Epithelial cell of esophagus (primary cell): ENCODE results near the gene LMX1B.
"Not testable (repeated sequence)": the region's sequence is repeated elsewhere in the genome, so short reads cannot be mapped to it uniquely, and the experiment has no call there.

Source experiments
- DNase-seq: peaks from one replicate; pipeline ENCODE4 v3.0.0; 2010; ENCODE audit warnings: low read depth
- H3K4me3 ChIP-seq: 2 replicates; pipeline ENCODE4 v1.5.1; 2011; ENCODE audit warnings: mild to moderate bottlenecking, low read length, control low read depth
- CTCF ChIP-seq: IDR thresholded peaks from 2 replicates; pipeline ENCODE4 v1.5.1; 2011; ENCODE audit warnings: low read depth, mild to moderate bottlenecking, low read length, control low read depth, inconsistent platforms; ENCODE audit not compliant: insufficient read depth; ENCODE audit errors: missing control alignments

The LMX1B gene

GRCh38 chr9:126705767-126706697, 92.3 kb downstream of the LMX1B start:
- peak; percentile 83 for TF ChIP-seq CTCF
- peak overlapping the region; percentile 30 for H3K4me3 ChIP-seq
- peak; percentile 72 for DNase-seq

- TF ChIP-seq CTCF: no peak
- DNase-seq: no peak
- H3K4me3 ChIP-seq: no peak overlapping the region
Observed at GRCh38 chr9:126706698-126707053, 92.9 kb downstream of the LMX1B start.

GRCh38 chr9:126707083-126707482, 93.4 kb downstream of the LMX1B start:
- H3K4me3 ChIP-seq: no peak overlapping the region
- no peak for DNase-seq

GRCh38 chr9:126707712-126708111, 94.0 kb downstream of the LMX1B start:
- DNase-seq, H3K4me3 ChIP-seq: not testable (repeated sequence)

More at GRCh38 chr9:126707083-126707482, 93.4 kb downstream of the LMX1B start:
- TF ChIP-seq CTCF: no peak

GRCh38 chr9:126708178-126708577, 94.5 kb downstream of the LMX1B start:
- DNase-seq: no peak
- H3K4me3 ChIP-seq: no peak overlapping the region
- no peak for TF ChIP-seq CTCF

- TF ChIP-seq CTCF: no peak
- DNase-seq: no peak
- no peak overlapping the region for H3K4me3 ChIP-seq
Observed at GRCh38 chr9:126709241-126709640, 95.5 kb downstream of the LMX1B start.

GRCh38 chr9:126715382-126715781, 101.7 kb downstream of the LMX1B start:
- DNase-seq: no peak
- no peak for TF ChIP-seq CTCF
- H3K4me3 ChIP-seq: no peak overlapping the region

- not testable (repeated sequence) for H3K4me3 ChIP-seq, DNase-seq
Observed at GRCh38 chr9:126717441-126717840, 103.7 kb downstream of the LMX1B start.
